ENCODE data around the gene NUP205. TPM values are rescaled to one million over a fixed set of nuclear protein-coding genes. Genes with fewer than 3 reads are reported as not detected.

Gene NUP205
- total RNA-seq, 1 donor from 2014 or later: 33.6 TPM

DNA sequence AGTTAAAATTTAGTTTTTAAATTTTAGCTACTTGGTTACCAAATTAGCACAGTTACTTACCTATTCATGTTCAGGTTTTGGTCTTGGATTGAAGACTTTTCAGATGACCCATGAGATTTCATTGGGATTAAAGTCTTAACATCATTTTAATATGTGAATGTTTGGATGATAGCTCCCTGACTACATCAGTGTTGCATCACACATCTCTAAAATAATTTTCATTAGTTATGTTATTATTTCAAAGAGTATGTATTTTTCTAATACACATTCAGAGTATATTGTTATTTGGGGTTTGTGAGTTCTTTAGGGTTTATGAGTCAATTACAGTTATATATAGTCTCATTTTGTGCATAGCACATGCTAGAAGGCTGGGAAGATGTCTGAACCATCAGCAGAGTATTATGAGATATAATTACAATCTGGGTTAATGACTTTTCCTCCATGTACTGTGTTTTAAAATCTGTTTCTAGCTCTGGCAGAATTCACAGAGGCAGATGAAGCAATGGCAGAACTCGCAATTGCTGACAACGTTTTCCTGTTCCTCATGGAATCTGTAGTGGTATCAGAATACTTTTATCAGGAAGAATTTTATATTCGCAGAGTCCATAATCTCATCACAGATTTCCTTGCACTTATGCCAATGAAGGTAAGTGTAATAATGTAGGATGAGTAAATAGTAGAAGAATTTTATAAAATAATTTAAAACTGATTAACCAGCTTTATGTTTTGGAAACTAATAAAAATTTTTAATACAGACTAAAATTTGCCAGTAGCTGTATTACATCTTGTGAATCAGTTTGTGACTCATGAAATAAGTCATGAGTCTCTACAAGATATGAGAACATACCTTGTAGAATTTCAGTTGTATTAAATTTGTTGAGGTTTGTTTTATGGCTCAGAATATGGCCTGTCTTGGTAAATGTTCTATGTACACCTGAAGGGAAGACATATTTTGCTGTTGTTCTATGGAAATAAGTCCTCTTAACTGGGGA is 26.9 kb downstream of the NUP205 start:
- intact Hi-C loops (cut with DNase I): no loop called here
- TF ChIP-seq, protein P1, sequence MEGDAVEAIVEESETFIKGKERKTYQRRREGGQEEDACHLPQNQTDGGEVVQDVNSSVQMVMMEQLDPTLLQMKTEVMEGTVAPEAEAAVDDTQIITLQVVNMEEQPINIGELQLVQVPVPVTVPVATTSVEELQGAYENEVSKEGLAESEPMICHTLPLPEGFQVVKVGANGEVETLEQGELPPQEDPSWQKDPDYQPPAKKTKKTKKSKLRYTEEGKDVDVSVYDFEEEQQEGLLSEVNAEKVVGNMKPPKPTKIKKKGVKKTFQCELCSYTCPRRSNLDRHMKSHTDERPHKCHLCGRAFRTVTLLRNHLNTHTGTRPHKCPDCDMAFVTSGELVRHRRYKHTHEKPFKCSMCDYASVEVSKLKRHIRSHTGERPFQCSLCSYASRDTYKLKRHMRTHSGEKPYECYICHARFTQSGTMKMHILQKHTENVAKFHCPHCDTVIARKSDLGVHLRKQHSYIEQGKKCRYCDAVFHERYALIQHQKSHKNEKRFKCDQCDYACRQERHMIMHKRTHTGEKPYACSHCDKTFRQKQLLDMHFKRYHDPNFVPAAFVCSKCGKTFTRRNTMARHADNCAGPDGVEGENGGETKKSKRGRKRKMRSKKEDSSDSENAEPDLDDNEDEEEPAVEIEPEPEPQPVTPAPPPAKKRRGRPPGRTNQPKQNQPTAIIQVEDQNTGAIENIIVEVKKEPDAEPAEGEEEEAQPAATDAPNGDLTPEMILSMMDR (IDR thresholded peaks at IDR 0.05): no peak
- no peaks in the 10 kb centered on the region for H3K9me3 ChIP-seq
- H3K4me1 ChIP-seq: no peaks in the 10 kb centered on the region
- no peak overlapping the region for H3K27ac ChIP-seq
- H3K27me3 ChIP-seq: no peaks in the 10 kb centered on the region
- peaks cover 57 to 97% of the 10 kb centered on the region in 2 donors for H3K36me3 ChIP-seq
- no peak overlapping the region for H3K4me3 ChIP-seq
- DNase-seq (ENCODE audit: low spot score in 2 of 2): no peak

- Histone ChIP-seq H3K4me3 (no peak overlapping the region), H3K27ac (no peak overlapping the region), H3K4me1 (no peaks in the 10 kb centered on the region), H3K27me3 (no peaks in the 10 kb centered on the region), H3K9me3 (no peaks in the 10 kb centered on the region), H3K36me3 (peaks cover 23 to 69% of the 10 kb centered on the region in 2 donors)
- TF ChIP-seq, protein P1 (IDR thresholded peaks at IDR 0.05): no peak
- DNase-seq (ENCODE audit: low spot score in 2 of 2): no peak
- intact Hi-C loops (cut with DNase I): no loop called here
These were observed 39.6 kb downstream of the NUP205 start for GRCh38 chr7:135597181-135597925.

- H3K4me1 ChIP-seq: no peaks in the 10 kb centered on the region
- TF ChIP-seq, protein P1 (IDR thresholded peaks at IDR 0.05): no peak
- no peaks in the 10 kb centered on the region for H3K27me3 ChIP-seq
- peaks cover 23 to 65% of the 10 kb centered on the region in 2 donors for H3K36me3 ChIP-seq
- no peak overlapping the region for H3K27ac ChIP-seq
- no peak overlapping the region for H3K4me3 ChIP-seq
- H3K9me3 ChIP-seq: no peaks in the 10 kb centered on the region
- DNase-seq (ENCODE audit: low spot score in 2 of 2): no peak
- intact Hi-C loops (cut with DNase I): no loop called here
These were observed 40.2 kb downstream of the NUP205 start for GRCh38 chr7:135597926-135598305.

DNA sequence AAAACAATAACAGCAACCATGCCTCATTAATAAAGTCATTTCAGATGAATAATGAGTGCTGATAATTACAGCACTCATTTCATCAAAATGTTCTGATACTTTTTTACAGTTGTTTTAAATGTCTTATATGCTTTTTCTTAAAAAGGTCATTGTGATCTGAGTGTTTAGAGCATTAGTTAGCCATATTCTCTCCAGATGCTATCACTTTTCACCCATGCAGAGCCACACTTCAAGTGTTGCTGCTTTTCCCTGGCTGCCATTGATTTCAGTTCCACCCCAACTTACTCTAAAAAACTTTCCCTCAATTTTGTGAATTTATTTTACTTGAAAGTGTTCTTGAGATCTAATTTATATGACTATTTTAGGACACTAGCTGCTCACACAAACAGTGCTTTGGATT is 41.8 kb downstream of the NUP205 start:
- Histone ChIP-seq H3K9me3 (no peaks in the 10 kb centered on the region), H3K36me3 (peaks cover 21 to 65% of the 10 kb centered on the region in 2 donors), H3K27ac (no peak overlapping the region), H3K4me3 (no peak overlapping the region), H3K4me1 (no peaks in the 10 kb centered on the region), H3K27me3 (no peaks in the 10 kb centered on the region)
- intact Hi-C loops (cut with DNase I): no loop called here
- TF ChIP-seq, protein P1 (IDR thresholded peaks at IDR 0.05): no peak
- DNase-seq (ENCODE audit: low spot score in 2 of 2): no peak

DNA sequence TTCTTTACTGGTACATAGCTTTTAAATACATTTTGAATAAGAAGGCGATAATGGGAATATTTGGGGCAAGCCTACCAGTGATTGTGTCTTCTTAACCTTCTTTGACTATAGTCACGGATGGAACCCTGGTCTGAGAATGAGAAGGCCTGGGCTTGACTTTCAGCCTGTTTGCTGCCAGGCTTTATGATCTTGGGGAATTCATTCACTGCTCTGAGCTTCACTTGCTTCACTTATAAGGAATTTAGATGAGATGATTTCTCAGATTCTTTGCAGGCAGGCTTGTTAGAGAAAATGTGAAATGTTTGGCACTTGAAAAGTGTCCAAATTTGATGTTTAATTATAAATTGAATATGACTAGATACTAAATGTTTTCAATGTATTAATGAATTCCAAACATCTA is 42.5 kb downstream of the NUP205 start:
- Histone ChIP-seq H3K27ac (no peak overlapping the region), H3K9me3 (no peaks in the 10 kb centered on the region), H3K27me3 (no peaks in the 10 kb centered on the region), H3K36me3 (peaks cover 16 to 65% of the 10 kb centered on the region in 2 donors), H3K4me3 (no peak overlapping the region), H3K4me1 (no peaks in the 10 kb centered on the region)
- DNase-seq (ENCODE audit: low spot score in 2 of 2): no peak
- intact Hi-C loops (cut with DNase I): no loop called here
- TF ChIP-seq, protein P1 (IDR thresholded peaks at IDR 0.05): no peak
